IMR-90 (cell line): ENCODE results near the gene GNAZ. TPM values are rescaled to one million over a fixed set of nuclear protein-coding genes. Genes with fewer than 3 reads are reported as not detected.

Experiments used
- ATAC-seq: fragments of 200-7000 bp; cut with Tn5 transposase; 2 replicates; pipeline ENCODE4 v1.9.1; 2020; ENCODE audit warnings: low read depth, mild to moderate bottlenecking, moderate library complexity
- BruUV-seq: library from RNA; stranded (reverse); fragments of 400-500 nt; replicated peaks from 2 replicates; lab custom pipeline; 2021; lab: Mats Ljungman, UMichigan
- CTCF ChIA-PET: fragments of 300-600 bp; formaldehyde crosslinking; extraction: SDS; loops from one replicate; lab custom pipeline; 2021; ENCODE audit warnings: antibody characterized with exemption; lab: Yijun Ruan, JAX
- POLR2A ChIA-PET: fragments of 300-600 bp; sonication (Branson Sonifier 250); formaldehyde crosslinking; loops from one replicate; lab custom pipeline; 2022; ENCODE audit warnings: antibody characterized with exemption; ENCODE audit not compliant: unreplicated experiment; lab: Charles Lee
- DNase-seq: peaks from one replicate; pipeline ENCODE4 v3.0.0; 2013
- H2AFZ ChIP-seq: replicated peaks from 2 replicates; pipeline ENCODE3; 2013; ENCODE audit warnings: low read length, mild to moderate bottlenecking; ENCODE audit not compliant: poor library complexity
- H2AK5ac ChIP-seq: 2 replicates; pipeline ENCODE4 v1.6.1; 2013; ENCODE audit warnings: low read depth, low read length, inconsistent platforms
- H2AK9ac ChIP-seq: replicated peaks from 2 replicates; pipeline ENCODE3; 2013; ENCODE audit warnings: mild to moderate bottlenecking, low read depth, low read length, moderate library complexity; ENCODE audit not compliant: poor library complexity
- H2BK120ac ChIP-seq: 2 replicates; pipeline ENCODE4 v1.6.1; 2013; ENCODE audit warnings: low read depth, low read length, inconsistent platforms
- H2BK15ac ChIP-seq: 3 replicates; pipeline ENCODE4 v1.6.1; 2013; ENCODE audit warnings: low read depth, low read length, inconsistent platforms
- H2BK20ac ChIP-seq: 2 replicates; pipeline ENCODE4 v1.6.1; 2013; ENCODE audit warnings: low read depth, mild to moderate bottlenecking, inconsistent platforms, low read length, moderate library complexity
- H2BK5ac ChIP-seq: 2 replicates; pipeline ENCODE4 v1.6.1; 2013; ENCODE audit warnings: mild to moderate bottlenecking, low read depth, low read length, inconsistent platforms; ENCODE audit not compliant: poor library complexity, severe bottlenecking
- H3K14ac ChIP-seq: replicated peaks from 2 replicates; pipeline ENCODE4 v1.6.1; 2013; ENCODE audit warnings: low read depth, low read length, inconsistent platforms
- H3K18ac ChIP-seq: 2 replicates; pipeline ENCODE4 v1.6.1; 2013; ENCODE audit warnings: low read depth, low read length, control low read depth
- H3K23ac ChIP-seq: 2 replicates; pipeline ENCODE4 v1.6.1; 2013; ENCODE audit warnings: low read depth, low read length, inconsistent platforms
- H3K27ac ChIP-seq: 2 replicates; pipeline ENCODE4 v1.5.1; 2013; ENCODE audit warnings: mild to moderate bottlenecking, control low read depth, low read length; ENCODE audit not compliant: insufficient read depth
- H3K27me3 ChIP-seq: 2 replicates; pipeline ENCODE4 v1.6.1; 2013; ENCODE audit warnings: low read length; ENCODE audit not compliant: control insufficient read depth, insufficient read depth
- H3K36me3 ChIP-seq: 2 replicates; pipeline ENCODE4 v1.6.1; 2013; ENCODE audit warnings: low read length, mixed read lengths; ENCODE audit not compliant: control insufficient read depth, insufficient read depth
- H3K4ac ChIP-seq: 2 replicates; pipeline ENCODE4 v1.6.1; 2013; ENCODE audit warnings: low read depth, low read length, inconsistent platforms
- H3K4me1 ChIP-seq: 2 replicates; pipeline ENCODE4 v1.6.1; 2013; ENCODE audit warnings: low read length, mixed read lengths; ENCODE audit not compliant: control insufficient read depth, insufficient read depth
- H3K4me2 ChIP-seq: 2 replicates; pipeline ENCODE4 v1.6.1; 2013; ENCODE audit warnings: low read depth, mild to moderate bottlenecking, control low read depth, low read length, moderate library complexity
- H3K4me3 ChIP-seq: 2 replicates; pipeline ENCODE4 v1.5.1; 2013; ENCODE audit warnings: low read depth, mild to moderate bottlenecking, control low read depth, low read length, moderate library complexity; ENCODE audit not compliant: insufficient read depth
- H3K56ac ChIP-seq: 2 replicates; pipeline ENCODE4 v1.6.1; 2013; ENCODE audit warnings: low read length, inconsistent platforms; ENCODE audit not compliant: insufficient read depth; ENCODE audit errors: extremely low read depth
- H3K79me1 ChIP-seq, 2 experiments: 2 replicates each; pipeline ENCODE4 v1.6.1; 2013; ENCODE audit warnings: low read length in 2 of 2, inconsistent platforms in 1 of 2, low read depth in 1 of 2
- H3K9ac ChIP-seq: 2 replicates; pipeline ENCODE4 v1.6.1; 2013; ENCODE audit warnings: low read depth, low read length, control low read depth
- H3K9me1 ChIP-seq: 2 replicates; pipeline ENCODE4 v1.6.1; 2013; ENCODE audit warnings: low read length, inconsistent platforms; ENCODE audit not compliant: insufficient read depth
- H3K9me3 ChIP-seq: 2 replicates; pipeline ENCODE4 v1.6.1; 2013; ENCODE audit warnings: low read length; ENCODE audit not compliant: control insufficient read depth, insufficient read depth
- H4K20me1 ChIP-seq: 2 replicates; pipeline ENCODE4 v1.6.1; 2013; ENCODE audit warnings: low read length, inconsistent platforms; ENCODE audit not compliant: insufficient read depth
- H4K5ac ChIP-seq: 2 replicates; pipeline ENCODE4 v1.6.1; 2013; ENCODE audit warnings: mild to moderate bottlenecking, low read depth, low read length, control low read depth
- H4K8ac ChIP-seq, 2 experiments: 2 replicates each; pipeline ENCODE4 v1.6.1; 2013; ENCODE audit warnings: low read depth in 2 of 2, low read length in 2 of 2, control low read depth in 1 of 2, inconsistent platforms in 1 of 2
- H4K91ac ChIP-seq: 2 replicates; pipeline ENCODE4 v1.6.1; 2013; ENCODE audit warnings: low read depth, low read length, inconsistent platforms; ENCODE audit not compliant: insufficient read depth
- CTCF ChIP-seq: conservative IDR thresholded peaks from 2 replicates; pipeline ENCODE4 v1.5.1; 2012; ENCODE audit warnings: mild to moderate bottlenecking, low read depth, low read length, improper control_type of control experiment
- RAD21 ChIP-seq: IDR thresholded peaks from 2 replicates; pipeline ENCODE4 v1.6.1; 2012; ENCODE audit warnings: low read length, improper control_type of control experiment
- RFX5 ChIP-seq: IDR thresholded peaks from 2 replicates; pipeline ENCODE4 v1.8.0; 2012; ENCODE audit warnings: low read depth, mild to moderate bottlenecking, low read length, moderate library complexity
- SMC3 ChIP-seq: fragments of 150-350 bp; IDR thresholded peaks from 2 replicates; pipeline ENCODE4 v1.6.1; 2016; ENCODE audit warnings: low read depth, mild to moderate bottlenecking, antibody characterized with exemption, low read length, moderate library complexity
- WGBS, 2 experiments: methylation state at CpG; one replicate each; pipeline versions ENCODE4 v1.1.5 to v1.1.7; 2013; ENCODE audit warnings: missing lambda C conversion rate in 2 of 2; ENCODE audit not compliant: insufficient read length in 1 of 2; ENCODE audit errors: extremely low coverage in 2 of 2; 5-methylcytosine and 5-hydroxymethylcytosine counted together
- dilution Hi-C: fragments of 300-500 bp; cut with HindIII; formaldehyde crosslinking; loops from one replicate; pipeline ENCODE4 v1.14.3; 2018; ENCODE audit warnings: low sequenced_read_pairs; ENCODE audit not compliant: unreplicated experiment
- in situ Hi-C: fragments of 300-500 bp; cut with MboI; formaldehyde crosslinking; loops from 3 replicates; pipeline ENCODE4 v1.14.3; 2019; ENCODE audit warnings: low sequenced_read_pairs, inconsistent platforms, mixed read lengths
- intact Hi-C: fragments of 100-400 bp; cut with micrococcal nuclease; formaldehyde crosslinking; loops from 2 replicates; pipeline ENCODE4 v1.10.0; 2022
- polyA plus RNA-seq, 3 experiments: library from polyadenylated mRNA; depleted of rRNA; stranded (reverse); fragments of >200 nt; gene quantifications; 2 replicates each; pipeline ENCODE4 v1.2.3, GENCODE V29; 2012; ENCODE audit warnings: low replicate concordance in 1 of 3
- total RNA-seq: library from RNA; depleted of rRNA; stranded (reverse); fragments of >200 nt; gene quantifications from 2 replicates; pipeline ENCODE4 v1.2.3, GENCODE V29; 2012

The GNAZ gene
- total and polyA plus RNA-seq, 2 of the 4 experiments (the other 2 are of a cell fraction) = 1.5 to 2.5 TPM

- Histone ChIP-seq H3K4me2 (no peak overlapping the region), H2AFZ (no peak overlapping the region), H3K27me3 (peaks cover 6% of the 10 kb centered on the region; the same call in 1 of the 2 replicates), H3K4me1 (no peaks in the 10 kb centered on the region), H3K79me1 (no peaks in the 10 kb centered on the region), H3K14ac (no peak overlapping the region), H3K18ac (no peak overlapping the region), H2BK20ac (no peak overlapping the region), H2BK15ac (no peak overlapping the region), H2AK5ac (no peak overlapping the region), H4K20me1 (no peaks in the 10 kb centered on the region; the same call in 1 of the 2 replicates), H2AK9ac (no peak overlapping the region), H2BK120ac (no peak overlapping the region), H3K4me3 (no peak overlapping the region), H4K8ac (no peak overlapping the region), H3K36me3 (no peaks in the 10 kb centered on the region), H4K5ac (no peak overlapping the region), H3K23ac (no peak overlapping the region), H2BK5ac (no peak overlapping the region), H4K91ac (no peak overlapping the region), H3K4ac (no peak overlapping the region), H3K9me1 (no peaks in the 10 kb centered on the region), H3K9me3 (no peaks in the 10 kb centered on the region), H3K56ac (no peak overlapping the region), H3K9ac (no peak overlapping the region), H3K27ac (no peak overlapping the region)
- dilution Hi-C loops (no loop called here), in situ Hi-C loops (no loop called here), intact Hi-C loops (no loop called here)
- CTCF ChIA-PET = no interaction called here
- WGBS, 2 experiments = no CpG with 5 or more reads among the region's 10 CpGs
- DNase-seq (no peak), ATAC-seq (no peak)
- no TSS peak for BruUV-seq
- POLR2A ChIA-PET = no interaction called here
- TF ChIP-seq SMC3 = no peak
- no peak for TF ChIP-seq RFX5
- TF ChIP-seq RAD21 = no peak
- no peak for TF ChIP-seq CTCF
Observed at GRCh38 chr22:23110190-23110921, 40.0 kb downstream of the GNAZ start.
